B cell (primary cell): ENCODE data around the gene RELB. TPM values are rescaled to one million over a fixed set of nuclear protein-coding genes. Genes with fewer than 3 reads are reported as not detected.
A peak's percentile ranks its signal among the peaks of the same experiment; 100 is the strongest.

Source experiments
- ATAC-seq: fragments of 200-7000 bp; cut with Tn5 transposase; one replicate; pipeline ENCODE4 v1.10.0; 2021; ENCODE audit warnings: low read depth, mild to moderate bottlenecking, moderate number of reproducible peaks, moderate library complexity
- CTCF ChIA-PET: fragments of 350-600 bp; sonication (Branson Sonifier 250); formaldehyde crosslinking; loops from one replicate; lab custom pipeline; 2021; ENCODE audit warnings: antibody characterized with exemption, inconsistent platforms; lab: Charles Lee
- POLR2A ChIA-PET: fragments of 350-600 bp; sonication (Branson Sonifier 250); formaldehyde crosslinking; loops from one replicate; lab custom pipeline; 2021; ENCODE audit warnings: antibody characterized with exemption; lab: Charles Lee
- DNase-seq: peaks from one replicate; pipeline ENCODE4 v3.0.0; 2013
- H2AFZ ChIP-seq: 2 replicates; pipeline ENCODE4 v1.6.1; 2012; ENCODE audit warnings: mild to moderate bottlenecking, low read depth, low read length; ENCODE audit not compliant: insufficient read depth, poor library complexity, severe bottlenecking
- H3K27ac ChIP-seq, 2 donors: 1 replicate in 1 of 2; 2 replicates in 1 of 2; pipeline ENCODE4 v1.5.1; 2012 to 2013; ENCODE audit warnings: low read length in 2 of 2, mild to moderate bottlenecking in 2 of 2, moderate library complexity in 1 of 2
- H3K27me3 ChIP-seq, 4 experiments: fragments of 200-600 bp in 1 of 4; sonication (generic) in 1 of 4; replicated peaks in 1 of 4; 1 replicate in 2 of 4; 2 replicates in 2 of 4; pipeline versions ENCODE4 v1.6.1 to v1.7.0; 2013 to 2016; ENCODE audit warnings: low read length in 3 of 4, mild to moderate bottlenecking in 2 of 4, mixed read lengths in 1 of 4, moderate library complexity in 1 of 4; ENCODE audit not compliant: insufficient read depth in 4 of 4, control insufficient read depth in 3 of 4; ENCODE audit errors: control extremely low read depth in 1 of 4
- H3K36me3 ChIP-seq, 2 experiments: replicated peaks in 1 of 2; 1 replicate in 1 of 2; 2 replicates in 1 of 2; pipeline versions ENCODE4 v1.6.1 to v1.7.1; 2013; ENCODE audit warnings: low read length in 1 of 2; ENCODE audit not compliant: insufficient read depth in 2 of 2, control insufficient read depth in 1 of 2; ENCODE audit errors: control extremely low read depth in 1 of 2, extremely low read depth in 1 of 2
- H3K4me1 ChIP-seq, 2 donors: fragments of 200-600 bp in 1 of 2; sonication (generic) in 1 of 2; 1 replicate in 1 of 2; 2 replicates in 1 of 2; pipeline versions ENCODE4 v1.5.1 to v1.6.1; 2013 to 2017; ENCODE audit warnings: low read length in 2 of 2; ENCODE audit not compliant: control insufficient read depth in 2 of 2, insufficient read depth in 2 of 2
- H3K4me2 ChIP-seq: replicated peaks from 2 replicates; pipeline ENCODE3; 2012; ENCODE audit warnings: mild to moderate bottlenecking, low read depth, low read length; ENCODE audit not compliant: poor library complexity, severe bottlenecking
- H3K4me3 ChIP-seq, 5 experiments: fragments of 200-600 bp in 1 of 5; sonication (generic) in 1 of 5; 1 replicate in 3 of 5; 2 replicates in 2 of 5; pipeline versions ENCODE4 v1.5.1 to v1.7.0; 2011 to 2016; ENCODE audit warnings: low read length in 4 of 5, mild to moderate bottlenecking in 4 of 5, low read depth in 2 of 5, control low read depth in 1 of 5, moderate library complexity in 1 of 5; ENCODE audit not compliant: insufficient read depth in 1 of 5; ENCODE audit errors: control extremely low read depth in 1 of 5, extremely low read depth in 1 of 5
- H3K79me2 ChIP-seq: fragments of 200-600 bp; sonication (generic); one replicate; pipeline ENCODE4 v1.6.0; 2016; ENCODE audit warnings: low read length; ENCODE audit not compliant: control insufficient read depth, insufficient read depth
- H3K9ac ChIP-seq: fragments of 200-600 bp; sonication (generic); 2 replicates; pipeline ENCODE4 v1.6.1; 2017; ENCODE audit warnings: mild to moderate bottlenecking, low read length, moderate library complexity
- H3K9me3 ChIP-seq, 3 donors: one replicate each; pipeline versions ENCODE4 v1.6.1 to v1.7.1; 2013; ENCODE audit warnings: low read length in 2 of 3; ENCODE audit not compliant: control insufficient read depth in 2 of 3, insufficient read depth in 1 of 3; ENCODE audit errors: control extremely low read depth in 1 of 3
- H4K20me1 ChIP-seq: 2 replicates; pipeline ENCODE4 v1.6.0; 2012; ENCODE audit warnings: mild to moderate bottlenecking, low read length; ENCODE audit not compliant: insufficient read depth, control insufficient read depth, poor library complexity, severe bottlenecking
- H3K27ac Mint-ChIP-seq: one replicate; pipeline ENCODE4 v1.8.0; 2021; ENCODE audit warnings: mixed read lengths
- H3K27me3 Mint-ChIP-seq: one replicate; pipeline ENCODE4 v1.8.0; 2021; ENCODE audit warnings: mixed read lengths
- H3K4me1 Mint-ChIP-seq: one replicate; pipeline ENCODE4 v1.8.0; 2021; ENCODE audit warnings: mixed read lengths
- H3K4me3 Mint-ChIP-seq: one replicate; pipeline ENCODE4 v1.8.0; 2021; ENCODE audit warnings: mixed read lengths
- H3K9me3 Mint-ChIP-seq: one replicate; pipeline ENCODE4 v1.8.0; 2022; ENCODE audit warnings: mixed read lengths; ENCODE audit not compliant: insufficient read depth
- EZH2 ChIP-seq: IDR thresholded peaks from 2 replicates; pipeline ENCODE4 v1.6.1; 2012; ENCODE audit warnings: borderline replicate concordance, low read depth, mild to moderate bottlenecking, moderate library complexity, low read length; ENCODE audit not compliant: insufficient read depth, poor library complexity, severe bottlenecking
- WGBS: methylation state at CpG from one replicate; pipeline ENCODE4 v1.1.5; 2013; ENCODE audit warnings: missing lambda C conversion rate; ENCODE audit not compliant: insufficient coverage; 5-methylcytosine and 5-hydroxymethylcytosine counted together
- intact Hi-C: fragments of 100-400 bp; cut with micrococcal nuclease; formaldehyde crosslinking; loops from one replicate; pipeline ENCODE4 v1.10.0; 2022
- polyA plus RNA-seq: library from polyadenylated mRNA; depleted of rRNA; stranded (reverse); fragments of >200 nt; gene quantifications from 2 replicates; pipeline ENCODE4 v1.2.3, GENCODE V29; 2012
- total RNA-seq, 2 donors: library from RNA; stranded (reverse); fragments of 120-200 nt in 1 of 2; gene quantifications; 1 replicate in 1 of 2; 2 replicates in 1 of 2; pipeline versions ENCODE4 v1.2.3 to v1.2.4, GENCODE V29; 2013 to 2022
- TF ChIP-seq, protein P1 (sequence below): fragments of 200-600 bp; IDR thresholded peaks from one replicate; pipeline ENCODE4 v1.8.0; 2022; ENCODE audit warnings: antibody characterized with exemption, mild to moderate bottlenecking

The RELB gene
- total and polyA plus RNA-seq, 2 donors (not counting 1 experiment from before 2014, with no cell fraction given), result 63.8 to 106 TPM

DNA sequence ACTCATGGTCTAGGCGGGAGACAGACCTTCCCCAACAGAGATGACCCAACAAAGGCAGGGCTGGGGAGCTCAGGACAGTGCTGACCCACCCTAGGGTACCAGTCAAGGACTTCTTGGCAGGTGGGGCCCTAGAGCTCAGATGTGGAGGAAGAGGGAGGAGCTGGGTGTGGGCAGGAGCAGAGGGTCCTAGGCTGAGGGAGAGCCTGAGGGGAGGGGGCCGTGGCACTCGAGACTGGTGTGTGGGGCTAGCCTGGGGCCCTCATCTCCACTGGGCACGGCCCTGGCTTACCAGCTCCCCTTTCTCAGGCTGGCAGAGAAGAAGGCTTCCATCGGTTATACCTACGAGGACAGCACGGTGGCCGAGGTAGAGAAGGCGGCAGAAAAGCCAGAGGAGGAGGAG lies 56.2 kb downstream of the RELB start:
- H3K9ac ChIP-seq, result no peak overlapping the region
- no peak overlapping the region for H3K4me2 ChIP-seq
- ATAC-seq, result no peak
- peaks cover 52% of the 10 kb centered on the region for H3K4me1 Mint-ChIP-seq
- peak overlapping the region; percentile 18 to 31 for H3K27ac ChIP-seq
- ChIA-PET POLR2A (interaction anchor here (1.2 to 1.4 kb wide), 3 partner anchors 8 to 17 kb away, joined by 3 to 4 read pairs (median 3); no protein-coding TSS in a partner anchor), CTCF (interaction anchor here (1.0 to 7.0 kb wide), 10 partner anchors 8 to 155 kb away, joined by 3 to 97 read pairs (median 4); partner anchors contain the start of gene CLASRP)
- intact Hi-C loops, result no loop called here
- no peaks in the 10 kb centered on the region for H3K9me3 ChIP-seq
- H3K4me3 ChIP-seq, result no peak overlapping the region
- H3K9me3 Mint-ChIP-seq, result no peaks in the 10 kb centered on the region
- H3K27me3 Mint-ChIP-seq, result no peaks in the 10 kb centered on the region
- no peaks in the 10 kb centered on the region for H3K27me3 ChIP-seq
- TF ChIP-seq, protein P1, sequence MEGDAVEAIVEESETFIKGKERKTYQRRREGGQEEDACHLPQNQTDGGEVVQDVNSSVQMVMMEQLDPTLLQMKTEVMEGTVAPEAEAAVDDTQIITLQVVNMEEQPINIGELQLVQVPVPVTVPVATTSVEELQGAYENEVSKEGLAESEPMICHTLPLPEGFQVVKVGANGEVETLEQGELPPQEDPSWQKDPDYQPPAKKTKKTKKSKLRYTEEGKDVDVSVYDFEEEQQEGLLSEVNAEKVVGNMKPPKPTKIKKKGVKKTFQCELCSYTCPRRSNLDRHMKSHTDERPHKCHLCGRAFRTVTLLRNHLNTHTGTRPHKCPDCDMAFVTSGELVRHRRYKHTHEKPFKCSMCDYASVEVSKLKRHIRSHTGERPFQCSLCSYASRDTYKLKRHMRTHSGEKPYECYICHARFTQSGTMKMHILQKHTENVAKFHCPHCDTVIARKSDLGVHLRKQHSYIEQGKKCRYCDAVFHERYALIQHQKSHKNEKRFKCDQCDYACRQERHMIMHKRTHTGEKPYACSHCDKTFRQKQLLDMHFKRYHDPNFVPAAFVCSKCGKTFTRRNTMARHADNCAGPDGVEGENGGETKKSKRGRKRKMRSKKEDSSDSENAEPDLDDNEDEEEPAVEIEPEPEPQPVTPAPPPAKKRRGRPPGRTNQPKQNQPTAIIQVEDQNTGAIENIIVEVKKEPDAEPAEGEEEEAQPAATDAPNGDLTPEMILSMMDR, result no peak
- TF ChIP-seq EZH2, result no peak
- H2AFZ ChIP-seq, result no peak overlapping the region
- H3K27ac Mint-ChIP-seq, result peak overlapping the region; percentile 71
- peaks cover 3 to 93% of the 10 kb centered on the region in 2 experiments for H3K36me3 ChIP-seq
- H3K4me1 ChIP-seq, result peaks cover 16 to 52% of the 10 kb centered on the region in 2 donors
- H4K20me1 ChIP-seq, result peaks cover 72% of the 10 kb centered on the region
- peaks cover 93% of the 10 kb centered on the region for H3K79me2 ChIP-seq
- 97% methylated on average over 8 of the region's 9 CpGs for WGBS
- no peak for DNase-seq
- H3K4me3 Mint-ChIP-seq, result no peak overlapping the region

DNA sequence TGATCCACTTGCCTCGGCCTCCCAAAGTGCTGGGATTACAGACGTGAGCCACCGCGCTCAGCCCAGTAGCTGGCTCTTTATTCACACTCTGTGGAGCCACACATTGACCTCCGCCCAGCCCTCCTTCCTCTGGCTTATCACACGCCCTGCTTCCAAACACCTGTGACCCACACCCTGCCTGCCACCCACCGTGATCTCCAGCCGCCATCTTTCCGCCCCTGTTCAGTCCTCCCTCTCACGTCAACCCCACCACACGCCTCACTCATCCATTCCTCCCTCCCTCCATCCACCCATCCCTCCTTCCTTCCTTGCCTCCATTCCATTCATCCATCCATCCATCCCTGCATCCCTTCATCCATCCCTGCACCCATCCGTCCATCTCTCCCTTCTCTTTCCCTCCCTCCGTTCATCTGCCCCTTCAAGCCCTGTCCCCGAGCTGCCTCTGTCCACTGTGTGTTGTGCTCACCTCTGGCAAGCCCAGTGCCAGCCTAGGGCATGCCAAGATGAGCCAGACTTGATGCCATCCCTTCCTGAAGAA lies 57.4 kb downstream of the RELB start:
- H3K9me3 Mint-ChIP-seq, result no peaks in the 10 kb centered on the region
- no peak for TF ChIP-seq EZH2
- TF ChIP-seq, protein P1, result no peak
- H3K27ac Mint-ChIP-seq, result no peak overlapping the region
- no peaks in the 10 kb centered on the region for H3K27me3 Mint-ChIP-seq
- ChIA-PET POLR2A (interaction anchor here (1.0 to 1.4 kb wide), 5 partner anchors 12 to 104 kb away, joined by 4 to 6 read pairs (median 5); partner anchors contain the start of genes CLASRP and CLPTM1), CTCF (interaction anchor here (1.1 to 7.0 kb wide), 28 partner anchors 7 to 155 kb away, joined by 3 to 97 read pairs (median 7); partner anchors contain the start of genes CLASRP, CLPTM1, GEMIN7 and RELB)
- intact Hi-C loops, result loop anchor here (1.0 to 2.0 kb wide), 5 partner anchors 16 to 155 kb away; partner anchors contain the start of gene CLASRP
- no peak overlapping the region for H3K4me3 ChIP-seq
- H3K27me3 ChIP-seq, result no peaks in the 10 kb centered on the region
- no peak overlapping the region for H3K4me3 Mint-ChIP-seq
- H3K4me2 ChIP-seq, result no peak overlapping the region
- H4K20me1 ChIP-seq, result peaks cover 72% of the 10 kb centered on the region
- H3K36me3 ChIP-seq, result peaks cover 3 to 94% of the 10 kb centered on the region in 2 experiments
- H3K4me1 ChIP-seq, result peaks cover 8 to 40% of the 10 kb centered on the region in 2 donors
- peaks cover 85% of the 10 kb centered on the region for H3K79me2 ChIP-seq
- H3K27ac ChIP-seq, result no peak overlapping the region
- H3K9ac ChIP-seq, result no peak overlapping the region
- no peaks in the 10 kb centered on the region for H3K9me3 ChIP-seq
- DNase-seq (no peak), ATAC-seq (no peak)
- 92% methylated on average over 14 of the region's 14 CpGs for WGBS
- peaks cover 43% of the 10 kb centered on the region for H3K4me1 Mint-ChIP-seq
- H2AFZ ChIP-seq, result no peak overlapping the region
